ENCODE results near the gene SDHD.

Gene SDHD

DNA sequence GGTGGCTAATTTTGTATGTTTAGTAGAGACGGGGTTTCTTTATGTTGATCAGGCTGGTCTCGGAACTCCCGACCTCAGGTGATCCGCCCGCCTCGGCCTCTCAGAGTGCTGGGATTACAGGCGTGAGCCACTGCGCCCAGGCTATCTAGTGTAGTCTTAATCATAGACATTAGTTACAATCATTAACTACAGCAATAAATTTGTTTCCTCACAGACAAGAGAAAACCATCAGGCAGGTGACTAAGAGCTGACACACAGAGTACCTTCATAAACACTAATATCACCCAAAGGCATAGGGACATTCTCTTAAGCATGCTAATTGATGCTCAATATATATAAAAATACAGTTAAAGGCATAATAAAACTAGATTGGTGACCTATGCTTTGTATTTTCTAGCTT is 19.4 kb downstream of the SDHD start:
- TF ChIP-seq CTCF (IDR thresholded peaks at IDR 0.05; ENCODE audit: insufficient read depth, missing control alignments) = no peak
- DNase-seq (ENCODE audit: insufficient read length, low spot score) (no peak), FAIRE-seq (no peak)

DNA sequence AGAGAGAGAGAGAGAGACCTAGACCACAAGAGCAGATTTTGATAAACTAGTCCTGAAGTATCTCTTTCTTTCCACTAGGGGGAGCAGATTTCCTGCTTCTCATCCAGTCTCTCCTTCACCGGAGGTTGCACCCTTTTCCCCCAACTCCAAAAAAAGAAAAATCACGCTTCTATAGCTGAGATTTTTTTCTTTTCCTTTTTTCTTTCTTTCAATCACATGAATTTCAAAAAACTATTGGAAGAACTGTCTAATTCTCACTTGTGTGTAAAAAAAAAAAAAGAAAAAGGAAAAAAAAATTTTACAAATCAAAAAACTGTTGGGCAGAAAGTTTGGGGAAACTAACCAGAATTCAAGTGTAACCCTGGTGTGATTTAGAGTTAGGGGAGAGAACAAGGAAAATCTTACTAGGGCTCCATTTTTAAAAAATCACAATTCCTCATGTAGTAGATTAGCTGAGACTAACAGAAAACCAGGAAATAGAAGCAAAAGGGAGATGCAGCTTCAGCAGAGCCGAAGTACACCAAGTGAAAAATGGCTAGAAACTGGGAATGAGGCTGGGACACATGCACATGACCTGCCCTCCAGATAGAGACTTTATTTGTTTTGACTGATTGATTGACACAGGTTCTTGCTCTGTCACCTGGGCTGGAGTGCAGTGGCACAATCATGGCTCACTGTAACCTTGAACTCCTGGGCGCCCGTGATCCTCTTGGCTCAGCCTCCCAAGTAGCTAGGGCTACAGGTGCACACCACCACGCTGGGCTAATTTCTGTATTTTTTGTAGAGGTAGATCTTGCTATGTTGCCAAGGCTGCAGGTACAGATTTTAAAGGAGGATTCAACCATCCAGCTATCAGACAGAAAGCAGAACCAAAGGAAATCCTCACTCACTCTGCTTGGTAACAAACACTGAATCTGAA is 27.1 kb downstream of the SDHD start:
- TF ChIP-seq CTCF (IDR thresholded peaks at IDR 0.05; ENCODE audit: insufficient read depth, missing control alignments) = peak; percentile 59
- FAIRE-seq = no peak
- DNase-seq (ENCODE audit: insufficient read length, low spot score) = no peak

- FAIRE-seq = no peak
- no peak for TF ChIP-seq CTCF (IDR thresholded peaks at IDR 0.05; ENCODE audit: insufficient read depth, missing control alignments)
Measured at GRCh38 chr11:112114460-112114859, 27.8 kb downstream of the SDHD start.

GRCh38 chr11:112115386-112115785 is 28.7 kb downstream of the SDHD start:
- TF ChIP-seq CTCF (IDR thresholded peaks at IDR 0.05; ENCODE audit: insufficient read depth, missing control alignments) = no peak
- no peak for DNase-seq (ENCODE audit: insufficient read length, low spot score)
- no peak for FAIRE-seq

More at GRCh38 chr11:112114460-112114859, 27.8 kb downstream of the SDHD start:
- DNase-seq (ENCODE audit: insufficient read length, low spot score) = no peak

- DNase-seq (ENCODE audit: insufficient read length, low spot score) (no peak), FAIRE-seq (no peak)
- no peak for TF ChIP-seq CTCF (IDR thresholded peaks at IDR 0.05; ENCODE audit: insufficient read depth, missing control alignments)
Measured at GRCh38 chr11:112118176-112118575, 31.5 kb downstream of the SDHD start.

GRCh38 chr11:112121981-112122615 is 35.4 kb downstream of the SDHD start:
- no peak for TF ChIP-seq CTCF (IDR thresholded peaks at IDR 0.05; ENCODE audit: insufficient read depth, missing control alignments)
- DNase-seq (ENCODE audit: insufficient read length, low spot score) = no peak
- FAIRE-seq = no peak

- DNase-seq (ENCODE audit: insufficient read length, low spot score) = no peak
- no peak for FAIRE-seq
- no peak for TF ChIP-seq CTCF (IDR thresholded peaks at IDR 0.05; ENCODE audit: insufficient read depth, missing control alignments)
Measured at GRCh38 chr11:112123129-112123528, 36.5 kb downstream of the SDHD start.
